Islet of Langerhans (tissue), 1 donor: Measurements from ENCODE around the gene MMP24OS.

Source experiments
- FAIRE-seq: peaks from one replicate; lab custom pipeline; 2011; peaks lifted over from hg19 to GRCh38; lab: Jason Lieb, UNC

MMP24OS gene

DNA sequence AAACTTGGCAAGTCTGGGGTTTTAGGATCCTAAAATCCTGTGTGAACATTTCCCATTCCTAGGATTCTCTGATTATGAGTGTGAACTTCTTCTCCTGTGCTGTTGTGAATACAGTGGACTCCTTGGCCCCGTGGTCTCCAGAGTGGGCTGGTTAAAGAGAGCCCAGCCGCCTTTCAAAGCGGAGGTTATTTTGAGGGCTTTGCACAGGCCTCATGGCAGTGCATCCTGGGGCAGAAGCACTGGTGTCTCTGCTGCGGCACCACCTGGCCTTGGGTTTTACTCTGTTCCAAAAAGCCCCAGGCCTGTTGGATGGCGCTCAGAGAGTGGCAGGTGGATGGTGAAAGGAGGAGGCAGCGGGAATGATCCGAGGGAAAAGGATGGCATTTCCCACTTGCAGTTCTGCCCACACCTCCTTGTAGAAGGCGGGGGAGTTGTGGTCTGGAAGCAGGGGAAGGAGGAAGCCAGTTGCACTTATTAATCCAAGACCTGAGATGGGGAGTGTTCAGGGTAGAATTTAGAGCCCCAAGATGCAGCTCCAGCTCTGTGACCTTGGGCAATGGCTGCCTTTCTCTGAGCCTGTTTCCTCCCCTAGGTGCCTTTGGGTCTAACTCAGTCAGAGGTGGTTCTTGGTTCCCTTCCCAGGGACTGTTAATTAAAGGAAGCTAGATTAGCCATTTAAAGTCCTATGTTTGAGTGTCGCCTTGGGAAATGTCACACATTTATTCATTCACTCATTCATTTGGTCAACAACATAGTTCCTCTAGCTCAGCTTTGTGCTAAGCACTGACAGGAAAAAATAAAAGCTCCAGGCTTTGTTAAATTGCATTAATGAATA is 29.1 kb downstream of the MMP24OS start:
- no peak for FAIRE-seq

DNA sequence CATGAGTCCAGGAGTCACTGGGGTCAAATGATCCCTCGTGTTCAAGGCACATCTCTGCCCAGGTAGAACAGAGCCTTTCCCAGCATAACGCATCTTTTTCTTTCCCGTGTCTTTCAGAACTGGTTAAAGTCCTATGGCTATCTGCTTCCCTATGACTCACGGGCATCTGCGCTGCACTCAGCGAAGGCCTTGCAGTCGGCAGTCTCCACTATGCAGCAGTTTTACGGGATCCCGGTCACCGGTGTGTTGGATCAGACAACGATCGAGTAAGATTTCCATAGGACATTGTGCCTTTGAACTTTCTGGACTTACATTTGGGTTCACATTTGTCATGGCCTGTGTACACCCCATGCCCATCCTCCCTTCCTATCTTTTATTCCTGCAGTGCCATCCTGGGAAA is 31.2 kb downstream of the MMP24OS start:
- FAIRE-seq: no peak

DNA sequence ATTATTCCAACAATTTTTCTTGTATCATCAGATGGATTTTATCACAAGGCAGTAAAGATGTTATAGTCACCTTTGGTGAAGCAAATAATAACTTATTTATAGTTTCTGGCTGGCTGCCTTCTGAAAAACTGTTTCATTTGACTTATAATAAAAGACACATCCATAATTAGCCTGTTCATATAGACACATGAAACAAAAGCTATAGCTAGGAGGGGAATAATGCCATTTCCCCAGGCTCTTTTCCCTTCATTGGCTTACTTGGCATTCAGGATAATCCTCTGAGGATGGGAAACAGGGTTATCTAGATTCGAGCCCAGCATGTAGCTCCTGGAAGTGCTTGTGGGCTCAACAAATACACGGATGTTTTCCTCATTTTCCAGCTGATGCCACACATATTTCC is 33.9 kb downstream of the MMP24OS start:
- FAIRE-seq: no peak

DNA sequence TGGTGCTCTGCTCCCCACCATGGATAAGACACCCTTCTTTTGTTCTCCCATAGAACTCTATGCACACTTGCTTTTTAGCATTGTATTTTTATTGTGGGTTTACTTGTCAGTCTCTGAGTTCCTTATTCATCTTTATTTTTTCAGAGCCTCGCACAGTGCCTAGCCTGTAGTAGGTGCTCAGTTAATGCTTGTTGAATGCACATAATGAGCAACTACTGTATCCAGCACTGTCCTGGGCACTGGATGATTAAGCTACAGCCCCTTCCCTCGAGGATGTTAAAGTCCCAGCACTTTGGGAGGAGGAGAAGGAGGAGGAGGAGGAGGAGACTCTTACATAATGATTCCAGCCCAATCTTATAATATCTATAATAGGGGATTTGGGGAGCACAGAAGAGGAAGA is 34.6 kb downstream of the MMP24OS start:
- no peak for FAIRE-seq

DNA sequence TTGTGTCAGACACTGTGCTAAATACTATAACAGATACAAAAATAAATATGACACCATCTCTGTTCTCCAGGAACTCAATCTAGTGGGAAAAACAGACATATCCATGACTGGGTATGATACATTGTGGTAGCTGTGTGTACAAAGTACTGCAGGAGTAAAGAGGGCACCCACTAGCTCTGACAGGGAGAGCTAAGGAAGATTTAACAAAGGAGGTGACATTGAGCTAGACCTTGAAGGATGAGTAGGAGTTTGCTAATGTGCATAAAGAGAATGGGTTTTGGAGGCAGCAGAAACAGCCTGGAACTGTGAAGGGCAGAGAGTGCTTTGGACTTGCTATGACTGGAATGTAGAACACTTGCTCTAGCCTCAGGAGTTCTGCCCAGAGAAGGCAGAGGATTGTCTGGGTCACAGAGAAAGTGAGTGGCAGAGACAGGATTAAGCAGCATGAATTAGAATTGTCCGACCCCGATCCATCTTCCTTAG is 37.1 kb downstream of the MMP24OS start:
- no peak for FAIRE-seq

DNA sequence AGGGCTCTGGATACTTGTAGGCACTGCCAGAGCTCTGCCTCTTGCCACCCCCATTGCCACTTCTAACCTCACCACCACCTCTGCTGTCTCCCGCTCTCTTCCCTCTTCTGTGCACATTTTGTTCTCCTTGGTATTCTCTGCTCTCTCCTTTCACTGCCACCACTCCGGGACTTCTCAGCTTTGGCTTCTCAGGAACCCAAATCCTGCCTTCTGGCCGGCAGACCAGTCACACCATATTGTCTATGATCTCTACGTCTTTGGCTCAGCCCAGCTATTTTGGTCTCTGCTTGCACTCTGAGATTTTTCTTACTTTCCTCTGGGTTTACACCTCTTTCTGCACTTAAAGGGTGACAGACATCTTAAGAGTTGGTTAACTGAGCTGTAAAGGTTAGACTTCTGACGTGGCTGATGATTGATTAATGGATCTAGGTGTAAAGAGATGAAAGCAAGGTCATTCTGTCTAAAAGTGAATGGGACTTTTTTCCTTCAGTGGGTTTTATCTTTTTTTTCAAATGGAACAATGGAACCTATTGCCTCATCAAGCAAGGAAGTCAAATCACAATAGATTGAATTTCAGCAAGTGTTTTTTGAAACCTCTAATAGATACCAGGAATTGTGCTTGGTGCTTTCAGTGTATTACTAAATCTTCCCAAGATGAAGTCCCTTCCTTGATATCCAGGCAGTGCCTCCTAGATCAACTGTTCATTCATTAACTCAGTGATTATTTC is 37.7 kb downstream of the MMP24OS start:
- no peak for FAIRE-seq

DNA sequence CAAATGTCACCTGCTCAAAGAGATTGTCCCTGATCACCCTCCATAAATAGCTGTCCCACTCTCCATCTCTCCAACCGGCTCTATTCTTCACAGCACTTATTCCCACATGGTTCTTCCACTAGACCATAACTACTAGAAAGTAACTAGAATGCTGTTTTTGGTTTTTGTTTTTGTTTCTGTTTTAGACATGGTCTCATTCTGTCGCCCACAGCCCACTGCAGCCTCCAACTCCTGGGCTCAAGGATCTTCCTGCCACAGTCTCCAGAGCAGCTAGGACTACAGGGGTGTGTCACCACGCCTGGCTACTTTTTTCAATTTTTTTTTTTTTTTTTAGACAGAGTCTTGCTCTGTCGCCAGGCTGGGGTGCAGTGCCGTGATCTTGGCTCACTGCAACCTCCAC is 39.2 kb downstream of the MMP24OS start:
- FAIRE-seq: no peak

DNA sequence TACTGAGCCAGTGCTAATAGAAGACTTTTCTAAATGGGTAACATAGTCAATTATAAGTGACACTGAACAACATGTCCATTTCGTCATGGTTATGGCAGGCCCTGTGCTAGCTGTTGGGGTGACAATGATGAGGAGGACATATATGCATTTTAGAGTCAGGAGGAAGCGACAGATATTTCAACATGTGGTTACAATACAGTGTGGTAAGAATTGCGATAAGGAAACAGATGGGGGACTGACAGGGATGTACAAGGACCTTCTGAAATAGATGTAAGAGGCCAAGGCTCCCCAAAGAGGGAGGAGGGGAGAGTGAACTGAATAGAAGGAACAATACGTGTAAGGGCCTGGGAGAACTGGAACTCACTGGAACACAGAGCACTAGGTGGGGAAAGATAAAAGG is 39.8 kb downstream of the MMP24OS start:
- no peak for FAIRE-seq

DNA sequence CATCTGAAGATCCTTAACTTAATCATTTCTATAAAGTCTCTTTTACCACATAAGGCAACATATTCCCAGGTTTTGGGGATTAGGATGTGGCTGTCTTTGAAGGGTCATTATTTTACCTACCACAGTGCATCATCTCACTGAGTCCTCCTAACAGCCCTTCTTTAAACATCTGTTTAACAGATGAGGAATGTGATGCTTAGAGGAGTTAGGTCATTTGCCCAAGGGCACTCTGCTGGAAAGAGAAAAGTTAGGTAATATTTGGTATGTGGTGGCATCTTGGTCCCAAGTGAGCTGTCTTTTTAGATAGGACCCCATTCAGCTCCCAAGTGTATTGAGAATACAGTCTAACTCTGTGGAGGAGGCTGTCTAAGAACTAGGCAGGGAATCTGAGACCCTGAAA is 40.4 kb downstream of the MMP24OS start:
- no peak for FAIRE-seq

DNA sequence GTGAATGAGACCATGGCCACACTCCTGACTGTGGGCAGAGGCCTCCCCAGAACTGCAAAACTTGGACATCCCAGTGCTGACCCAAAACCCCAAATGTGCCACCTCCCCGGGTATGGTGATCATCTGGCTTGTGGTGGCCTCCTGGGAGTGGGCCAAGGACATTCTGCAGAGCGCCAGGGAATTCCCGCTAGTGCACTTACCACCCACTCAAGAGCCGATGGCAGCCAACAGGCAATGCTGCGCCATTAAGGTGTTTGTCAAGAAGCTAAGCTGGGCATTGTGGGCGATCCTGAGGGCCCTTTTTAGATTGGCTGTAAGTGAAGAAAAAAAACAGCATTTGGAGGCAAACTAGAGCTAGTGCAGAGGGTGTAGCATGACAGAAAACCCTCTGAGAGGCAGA is 42.0 kb downstream of the MMP24OS start:
- FAIRE-seq: no peak

DNA sequence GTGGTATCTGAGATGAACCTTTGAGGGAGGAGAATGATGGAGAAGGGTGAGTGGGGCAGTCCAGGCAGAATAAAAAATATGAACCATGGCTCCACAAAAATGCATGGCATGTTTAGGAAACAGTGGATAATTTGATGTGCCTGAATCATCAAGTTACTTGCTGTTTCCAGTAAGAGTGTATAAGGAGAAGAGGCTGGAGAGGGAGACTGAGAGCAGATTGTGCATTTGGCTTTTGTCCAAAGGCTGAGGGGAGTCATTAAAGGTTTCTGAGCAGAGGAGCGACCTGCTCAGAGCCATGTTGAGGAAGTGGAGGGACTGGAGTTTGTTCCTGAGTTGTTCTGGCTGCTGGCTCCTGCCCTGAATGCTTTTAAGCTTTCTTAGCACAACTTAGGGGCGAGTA is 45.3 kb downstream of the MMP24OS start:
- no peak for FAIRE-seq

DNA sequence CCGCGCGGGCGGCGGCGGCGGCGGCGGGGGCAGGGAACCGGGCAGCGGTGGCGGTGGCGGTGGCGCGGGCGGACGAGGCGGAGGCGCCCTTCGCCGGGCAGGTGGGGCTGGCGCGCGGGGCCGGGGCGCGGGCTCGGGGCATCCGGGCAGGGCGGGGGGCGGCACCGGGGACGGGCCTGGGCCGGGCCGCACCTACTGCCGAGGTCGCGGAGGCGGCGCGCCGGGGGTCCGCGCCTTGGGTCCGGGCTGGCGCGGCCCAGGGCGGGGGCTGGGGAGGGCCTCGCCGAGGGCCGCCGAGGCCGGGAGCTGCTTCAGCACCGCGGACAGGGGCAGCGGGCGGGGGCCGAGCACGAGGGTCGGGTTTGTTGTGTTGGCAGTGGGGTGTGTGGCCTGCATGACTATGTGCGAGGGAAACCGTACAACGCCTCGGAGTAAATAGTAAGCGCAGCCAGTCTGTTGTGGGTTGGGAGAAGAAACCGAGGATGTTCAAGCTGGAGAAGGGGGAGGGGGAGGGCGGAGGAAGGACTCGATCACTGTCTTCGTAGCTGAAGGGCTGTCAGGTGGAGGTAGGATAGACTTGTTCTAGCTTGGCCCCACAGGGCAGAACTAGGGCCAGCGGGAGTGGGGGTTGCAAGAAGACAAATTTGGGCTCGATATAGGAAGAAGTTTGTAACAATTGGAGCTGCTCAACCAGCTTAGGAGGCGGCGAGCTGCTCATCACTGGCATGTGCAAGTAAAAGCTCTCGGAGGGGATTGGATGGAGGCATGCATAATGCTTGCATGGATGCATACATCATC is 50.8 kb downstream of the MMP24OS start:
- no peak for FAIRE-seq
